ENCODE data around the gene GUCD1. TPM values are rescaled to one million over a fixed set of nuclear protein-coding genes. Genes with fewer than 3 reads are reported as not detected.

Gene GUCD1
- total RNA-seq, 1 experiment from 2014 or later = 48.4 TPM

DNA sequence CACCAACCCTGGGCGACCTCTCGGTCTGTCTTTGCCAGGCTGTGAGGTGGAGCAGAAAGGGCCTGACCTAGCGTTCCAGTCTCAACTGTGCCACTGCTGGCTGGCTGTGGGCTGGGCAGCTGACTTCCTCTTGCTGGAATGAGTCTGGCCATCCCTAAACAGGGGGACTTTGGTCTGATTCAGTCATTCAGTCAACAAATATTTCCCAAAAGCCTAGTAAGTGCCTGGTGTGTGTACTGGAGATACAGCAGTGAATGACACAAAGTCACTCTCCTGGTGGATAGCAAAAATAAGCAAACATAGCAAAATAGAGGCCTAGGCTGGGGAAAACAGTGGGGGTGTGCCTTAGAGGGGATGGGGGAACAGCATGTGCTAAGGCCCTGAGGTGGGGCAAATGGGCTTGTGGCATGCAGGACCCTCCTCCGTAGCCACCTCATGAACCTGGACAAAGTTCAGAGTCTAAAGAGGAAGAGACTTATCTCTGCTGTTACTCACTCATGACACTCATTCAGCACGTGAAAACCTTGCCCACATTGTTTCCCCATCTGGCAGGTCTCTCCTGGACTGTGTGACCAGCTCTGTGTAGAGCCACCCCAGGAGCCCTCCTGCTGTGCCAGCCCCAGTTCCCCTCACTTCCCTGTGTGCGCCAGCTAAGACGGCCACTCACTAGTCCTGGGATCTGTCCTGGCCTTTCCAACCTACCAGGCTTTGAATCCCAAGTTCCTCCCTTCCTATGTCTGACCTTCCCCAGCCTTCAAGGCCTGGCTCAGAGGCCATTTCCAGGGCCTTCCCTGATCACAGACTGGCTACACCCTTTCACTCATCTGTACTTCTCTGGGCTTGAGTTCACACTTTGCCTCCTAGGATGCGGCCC lies 4.7 kb downstream of the GUCD1 start:
- ChIA-PET CTCF (interaction anchor here (0.6 kb wide), 1 partner anchor 1954 kb away, joined by 3 read pairs; no protein-coding TSS in a partner anchor), POLR2A (no interaction called here)
- peaks cover 25% of the 10 kb centered on the region for H3K4me1 Mint-ChIP-seq (ENCODE audit: insufficient read depth, unreplicated experiment)
- TF ChIP-seq, protein P1, sequence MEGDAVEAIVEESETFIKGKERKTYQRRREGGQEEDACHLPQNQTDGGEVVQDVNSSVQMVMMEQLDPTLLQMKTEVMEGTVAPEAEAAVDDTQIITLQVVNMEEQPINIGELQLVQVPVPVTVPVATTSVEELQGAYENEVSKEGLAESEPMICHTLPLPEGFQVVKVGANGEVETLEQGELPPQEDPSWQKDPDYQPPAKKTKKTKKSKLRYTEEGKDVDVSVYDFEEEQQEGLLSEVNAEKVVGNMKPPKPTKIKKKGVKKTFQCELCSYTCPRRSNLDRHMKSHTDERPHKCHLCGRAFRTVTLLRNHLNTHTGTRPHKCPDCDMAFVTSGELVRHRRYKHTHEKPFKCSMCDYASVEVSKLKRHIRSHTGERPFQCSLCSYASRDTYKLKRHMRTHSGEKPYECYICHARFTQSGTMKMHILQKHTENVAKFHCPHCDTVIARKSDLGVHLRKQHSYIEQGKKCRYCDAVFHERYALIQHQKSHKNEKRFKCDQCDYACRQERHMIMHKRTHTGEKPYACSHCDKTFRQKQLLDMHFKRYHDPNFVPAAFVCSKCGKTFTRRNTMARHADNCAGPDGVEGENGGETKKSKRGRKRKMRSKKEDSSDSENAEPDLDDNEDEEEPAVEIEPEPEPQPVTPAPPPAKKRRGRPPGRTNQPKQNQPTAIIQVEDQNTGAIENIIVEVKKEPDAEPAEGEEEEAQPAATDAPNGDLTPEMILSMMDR (IDR thresholded peaks at IDR 0.05; ENCODE audit: unreplicated experiment) = no peak
- H3K27ac Mint-ChIP-seq (ENCODE audit: low read depth, unreplicated experiment) = peak overlapping the region; percentile 6
- no TSS peak for BruUV-seq (replicated peaks)
- peaks cover 31% of the 10 kb centered on the region for H3K36me3 Mint-ChIP-seq (ENCODE audit: insufficient read depth, unreplicated experiment)
- H3K4me3 Mint-ChIP-seq (ENCODE audit: unreplicated experiment) = no peak overlapping the region
- no peaks in the 10 kb centered on the region for H3K9me3 Mint-ChIP-seq (ENCODE audit: unreplicated experiment)
- intact Hi-C loops (cut with micrococcal nuclease) = no loop called here
- DNase-seq (ENCODE audit: unreplicated experiment) = no peak
- H3K27me3 Mint-ChIP-seq (ENCODE audit: insufficient read depth, unreplicated experiment) = no peaks in the 10 kb centered on the region

DNA sequence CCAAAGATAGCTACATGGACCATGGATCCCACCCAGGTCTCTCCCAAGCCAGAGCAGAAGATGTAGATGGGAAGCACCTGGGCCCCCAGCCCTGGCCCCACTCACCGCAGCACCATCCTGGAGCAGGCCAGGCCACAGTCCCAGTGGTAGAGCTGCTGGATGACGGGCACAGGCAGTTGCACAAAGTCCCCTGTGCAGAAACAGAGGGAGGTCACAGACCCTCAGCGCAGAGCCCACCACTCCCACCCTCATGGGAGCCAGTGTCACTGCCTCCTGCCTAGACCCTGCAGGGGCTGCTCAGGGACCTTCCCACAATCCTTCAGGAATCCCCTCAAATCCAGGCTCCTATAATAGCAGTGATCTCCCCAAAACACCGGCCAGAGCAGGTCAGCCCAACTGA lies 6.1 kb downstream of the GUCD1 start:
- Mint-ChIP-seq H3K27me3 (ENCODE audit: insufficient read depth, unreplicated experiment) (no peaks in the 10 kb centered on the region), H3K4me3 (ENCODE audit: unreplicated experiment) (no peak overlapping the region), H3K27ac (ENCODE audit: low read depth, unreplicated experiment) (no peak overlapping the region), H3K36me3 (ENCODE audit: insufficient read depth, unreplicated experiment) (peaks cover 37% of the 10 kb centered on the region), H3K9me3 (ENCODE audit: unreplicated experiment) (no peaks in the 10 kb centered on the region), H3K4me1 (ENCODE audit: insufficient read depth, unreplicated experiment) (peaks cover 25% of the 10 kb centered on the region)
- CTCF ChIA-PET = interaction anchor here (0.6 kb wide), 1 partner anchor 286 kb away, joined by 4 read pairs; no protein-coding TSS in a partner anchor
- TF ChIP-seq, protein P1 (IDR thresholded peaks at IDR 0.05; ENCODE audit: unreplicated experiment) = no peak
- DNase-seq (ENCODE audit: unreplicated experiment) = no peak
- POLR2A ChIA-PET = no interaction called here
- no TSS peak for BruUV-seq (replicated peaks)
- intact Hi-C loops (cut with micrococcal nuclease) = no loop called here

DNA sequence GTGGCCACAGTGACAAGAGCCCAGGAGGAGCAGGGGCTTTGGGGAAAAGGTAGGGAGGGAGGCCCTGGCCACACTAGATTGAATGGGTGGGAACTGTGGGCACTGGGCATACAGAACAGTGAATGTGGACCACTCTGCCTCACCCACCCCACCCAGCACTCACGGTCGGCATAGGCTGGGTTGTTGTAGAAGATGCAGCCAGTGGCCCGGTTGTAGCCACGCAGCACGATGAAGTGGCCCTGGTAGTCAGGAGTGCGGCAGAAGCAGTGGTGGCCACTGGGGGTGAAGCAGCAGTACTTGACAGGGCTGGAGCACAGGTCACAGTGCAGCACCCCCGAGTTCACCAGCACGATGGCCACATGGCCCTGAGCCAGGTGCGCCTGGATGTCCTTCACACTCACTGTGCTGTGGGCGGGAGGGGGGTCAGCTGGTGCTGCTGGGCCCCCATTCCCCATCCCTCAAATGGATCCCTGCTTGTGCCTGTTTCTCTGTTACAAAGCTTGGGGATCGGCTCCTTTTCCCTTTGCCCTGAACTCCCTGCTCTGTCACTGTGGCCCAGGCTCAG lies 11.2 kb downstream of the GUCD1 start:
- Mint-ChIP-seq H3K9me3 (ENCODE audit: unreplicated experiment) (no peaks in the 10 kb centered on the region), H3K27ac (ENCODE audit: low read depth, unreplicated experiment) (no peak overlapping the region), H3K36me3 (ENCODE audit: insufficient read depth, unreplicated experiment) (peaks cover 68% of the 10 kb centered on the region), H3K4me1 (ENCODE audit: insufficient read depth, unreplicated experiment) (no peaks in the 10 kb centered on the region), H3K27me3 (ENCODE audit: insufficient read depth, unreplicated experiment) (no peaks in the 10 kb centered on the region), H3K4me3 (ENCODE audit: unreplicated experiment) (no peak overlapping the region)
- no TSS peak for BruUV-seq (replicated peaks)
- ChIA-PET CTCF (interaction anchor here (1.0 to 1.1 kb wide), 2 partner anchors 11 to 122 kb away, joined by 3 to 4 read pairs; no protein-coding TSS in a partner anchor), POLR2A (interaction anchor here (0.7 to 2.0 kb wide), 2 partner anchors 8 to 11 kb away, joined by 4 to 17 read pairs; partner anchors contain the start of gene GUCD1)
- TF ChIP-seq, protein P1 (IDR thresholded peaks at IDR 0.05; ENCODE audit: unreplicated experiment) = no peak
- intact Hi-C loops (cut with micrococcal nuclease) = no loop called here
- DNase-seq (ENCODE audit: unreplicated experiment) = no peak

DNA sequence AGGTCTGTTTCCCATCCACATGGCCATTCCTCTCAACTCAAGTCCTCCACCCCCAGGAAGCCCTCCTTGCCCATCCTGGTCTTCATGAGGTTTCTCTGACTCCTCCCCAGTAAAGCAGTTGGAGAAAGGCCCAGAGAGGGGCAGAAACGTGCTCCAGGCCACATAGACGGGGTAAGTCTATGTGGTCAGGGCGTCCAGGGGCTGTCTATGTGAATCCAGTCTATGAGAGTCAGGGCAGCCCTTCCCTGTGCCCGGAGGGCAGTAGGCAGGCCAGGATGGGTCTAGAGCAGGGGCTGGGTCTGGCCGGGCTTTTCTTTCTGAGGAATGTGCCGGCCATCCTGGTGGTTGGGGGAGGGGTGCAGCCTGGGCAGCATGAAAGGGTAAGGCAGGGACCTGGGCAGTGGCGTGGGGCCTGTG lies 11.7 kb downstream of the GUCD1 start:
- ChIA-PET POLR2A (no interaction called here), CTCF (no interaction called here)
- DNase-seq (ENCODE audit: unreplicated experiment) = no peak
- BruUV-seq (replicated peaks) = no TSS peak
- Mint-ChIP-seq H3K27ac (ENCODE audit: low read depth, unreplicated experiment) (no peak overlapping the region), H3K4me1 (ENCODE audit: insufficient read depth, unreplicated experiment) (no peaks in the 10 kb centered on the region), H3K4me3 (ENCODE audit: unreplicated experiment) (no peak overlapping the region), H3K9me3 (ENCODE audit: unreplicated experiment) (no peaks in the 10 kb centered on the region), H3K27me3 (ENCODE audit: insufficient read depth, unreplicated experiment) (no peaks in the 10 kb centered on the region), H3K36me3 (ENCODE audit: insufficient read depth, unreplicated experiment) (peaks cover 62% of the 10 kb centered on the region)
- TF ChIP-seq, protein P1 (IDR thresholded peaks at IDR 0.05; ENCODE audit: unreplicated experiment) = no peak
- intact Hi-C loops (cut with micrococcal nuclease) = no loop called here
